LNCaP clone FGC (cell line): ENCODE results near the gene ARFGAP1.
A peak's percentile ranks its signal among the peaks of the same experiment; 100 is the strongest.

ENCODE experiments used
- DNase-seq: peaks from one replicate; pipeline ENCODE4 v3.0.0-alpha.2; 2011; ENCODE audit warnings: low read depth
- H3K4me3 ChIP-seq: 2 replicates; pipeline ENCODE4 v1.5.1; 2011; ENCODE audit warnings: mild to moderate bottlenecking, low read depth, low read length, control low read depth
- CTCF ChIP-seq: IDR thresholded peaks from 2 replicates; pipeline ENCODE4 v1.5.1; 2012; ENCODE audit warnings: mild to moderate bottlenecking; ENCODE audit not compliant: control insufficient read depth, insufficient read depth; ENCODE audit errors: extremely low read depth

ARFGAP1 gene

DNA sequence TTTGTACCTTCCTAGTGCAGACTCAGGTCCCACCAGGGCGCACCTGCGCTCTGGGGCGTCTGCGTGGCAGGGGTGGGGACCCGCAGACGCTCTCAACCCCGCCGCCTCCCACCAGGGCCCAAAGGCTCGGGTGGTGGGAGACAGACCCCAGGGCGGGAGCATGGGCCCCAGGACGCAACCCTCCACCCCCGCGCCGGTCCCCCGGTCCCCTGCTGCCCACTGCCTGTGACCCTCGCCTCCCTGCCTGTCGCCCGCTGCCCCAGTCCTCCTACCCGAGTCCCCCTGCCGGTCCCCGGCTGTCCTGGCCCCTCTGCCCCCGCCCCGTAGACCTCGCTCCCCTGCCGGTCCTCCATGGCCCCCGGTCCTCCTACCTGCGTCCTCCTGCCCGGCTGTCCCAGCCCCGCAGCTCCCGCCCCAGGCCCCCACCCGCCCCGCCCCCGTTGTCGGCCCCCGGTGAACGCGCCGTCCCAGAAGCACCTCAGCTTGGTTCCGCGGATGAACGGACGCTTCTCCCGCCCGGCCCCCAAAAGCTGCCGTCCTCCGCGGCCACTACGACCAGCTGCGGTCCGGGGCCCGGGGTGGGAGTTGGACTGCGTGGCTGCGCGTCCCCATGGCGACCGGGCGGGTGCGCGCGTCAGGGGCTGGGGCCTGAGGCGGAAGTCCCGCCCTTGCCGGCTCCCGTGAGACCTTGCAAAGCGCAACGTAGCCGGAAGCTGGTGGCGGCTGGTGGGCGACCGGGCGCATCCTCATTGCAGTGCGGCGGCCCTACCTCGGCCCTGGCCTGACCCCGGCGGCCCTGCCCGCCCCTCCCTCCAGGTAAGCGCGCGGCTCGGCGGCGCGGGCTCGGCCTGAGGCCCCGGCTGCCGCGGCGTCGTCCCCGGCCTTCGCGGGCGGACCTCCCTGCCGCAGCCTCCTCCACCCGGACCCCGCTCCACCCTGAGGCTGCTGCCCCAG is at the start of gene ARFGAP1:
Gene ARFGAP1 (plus strand): TSS at position 709 of the 954 bp plus-strand sequence. CDS start 2,768 bp downstream, outside the sequence.
- TF ChIP-seq CTCF, result no peak
- peak; percentile 47 for DNase-seq
- H3K4me3 ChIP-seq, result peak within 1 kb of the TSS; percentile 93

DNA sequence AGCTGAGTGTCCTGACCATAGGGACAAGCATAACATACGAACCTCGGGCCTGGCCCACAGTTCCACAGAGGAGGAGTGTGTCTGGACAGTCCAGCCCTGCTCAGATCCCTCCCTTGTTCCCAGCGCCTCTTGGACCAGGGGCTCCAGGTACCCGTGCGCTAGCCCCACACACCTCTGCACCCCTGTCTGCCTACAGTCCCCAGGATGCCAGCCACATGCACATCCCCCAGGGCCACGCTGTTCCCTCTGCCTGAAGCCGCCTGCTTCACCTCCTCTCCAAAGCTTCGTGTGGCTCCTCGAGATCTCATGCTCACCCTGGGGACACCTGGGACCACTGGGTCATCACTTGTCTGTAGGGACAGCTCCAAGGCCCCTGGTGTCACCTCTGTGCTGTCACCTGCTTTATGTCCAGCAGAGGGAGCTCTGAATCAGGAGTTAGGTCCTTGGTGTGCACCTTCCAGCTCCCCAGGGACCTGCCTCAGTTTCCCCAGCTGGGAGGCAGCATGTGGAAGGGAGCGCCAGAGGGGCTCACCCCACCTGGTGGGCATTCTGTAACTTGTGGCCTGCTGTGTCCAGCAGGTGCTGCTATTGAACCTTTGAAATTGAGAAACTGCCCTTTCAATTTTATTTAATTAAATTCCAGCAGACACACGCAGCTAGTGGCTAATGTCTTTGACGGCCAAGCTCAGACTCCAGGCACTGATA is 49.3 kb upstream of the ARFGAP1 start:
- no peak overlapping the region for H3K4me3 ChIP-seq
- peak; percentile 78 for TF ChIP-seq CTCF
- DNase-seq, result no peak

DNA sequence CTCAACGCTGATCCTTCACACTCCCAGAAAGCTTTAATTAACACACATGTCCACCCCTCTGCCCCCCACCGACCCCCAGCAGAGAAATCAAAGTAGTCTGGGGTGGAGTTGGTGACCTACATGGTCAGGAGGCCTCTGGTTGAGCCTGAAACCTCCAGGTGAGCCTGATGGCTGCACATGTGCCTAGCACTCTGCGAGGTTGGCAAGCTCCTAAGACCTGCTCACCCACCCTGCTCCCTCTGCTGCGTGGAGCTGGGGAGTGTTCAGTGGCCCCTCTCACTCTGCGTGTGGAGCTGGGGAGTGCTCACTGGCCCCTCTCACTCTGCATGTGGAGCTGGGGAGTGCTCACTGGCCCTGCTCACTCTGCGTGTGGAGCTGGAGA is 48.8 kb upstream of the ARFGAP1 start:
- TF ChIP-seq CTCF, result no peak
- no peak for DNase-seq
- no peak overlapping the region for H3K4me3 ChIP-seq

DNA sequence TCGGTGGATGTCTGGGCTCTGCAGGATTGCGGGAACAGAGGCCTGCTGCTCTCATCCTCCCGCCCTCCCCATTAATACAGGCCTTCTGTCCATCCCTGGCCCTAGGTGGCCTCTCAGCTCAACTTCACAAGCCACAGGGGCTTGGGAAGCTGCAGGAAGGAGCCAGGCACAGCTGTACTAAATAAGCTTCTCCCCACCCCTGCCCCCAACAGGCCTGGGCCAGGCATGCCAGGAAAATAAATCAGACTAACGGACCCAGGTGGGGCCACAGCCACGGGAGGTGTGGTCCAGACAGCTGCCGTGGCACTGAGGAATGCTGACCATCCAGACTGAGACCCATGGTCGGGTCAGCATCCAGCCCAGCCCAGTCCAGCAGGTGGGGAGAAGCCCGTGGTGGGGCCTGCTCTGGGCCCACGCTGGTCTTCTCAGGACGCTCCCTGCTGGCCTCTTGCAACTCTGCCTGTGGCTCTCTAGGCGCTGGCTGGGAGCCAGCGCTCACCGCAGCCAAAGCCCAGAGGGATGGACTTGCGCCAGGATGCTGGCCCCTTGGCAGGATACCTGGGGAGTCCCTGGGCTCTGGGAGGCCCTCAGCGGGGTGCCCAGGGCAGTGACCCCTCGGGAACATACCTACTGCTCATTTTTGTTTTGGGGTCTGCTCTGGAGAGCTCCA is 48.1 kb upstream of the ARFGAP1 start:
- DNase-seq, result no peak
- no peak overlapping the region for H3K4me3 ChIP-seq
- peak; percentile 25; the same call in 1 of the 2 replicates for TF ChIP-seq CTCF

DNA sequence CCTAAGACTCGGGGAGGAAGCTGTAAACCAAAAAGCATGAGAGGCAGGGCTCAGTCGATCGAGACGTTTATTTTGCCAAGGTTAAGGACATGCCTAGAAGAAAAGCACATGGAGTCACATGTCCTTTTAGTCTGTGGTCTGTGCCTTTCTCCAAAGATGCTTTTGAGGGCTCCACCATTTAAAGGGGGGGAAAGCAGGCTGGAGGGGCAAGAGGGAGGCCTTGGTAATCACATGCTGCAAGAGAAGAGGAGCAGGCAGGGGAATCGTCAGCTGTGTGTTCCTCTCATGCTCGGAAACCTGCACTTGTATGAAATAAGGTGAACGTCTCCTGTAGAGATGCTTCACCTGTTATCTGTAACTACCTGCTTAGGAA is 47.5 kb upstream of the ARFGAP1 start:
- DNase-seq, result no peak
- TF ChIP-seq CTCF, result no peak
- no peak overlapping the region for H3K4me3 ChIP-seq

DNA sequence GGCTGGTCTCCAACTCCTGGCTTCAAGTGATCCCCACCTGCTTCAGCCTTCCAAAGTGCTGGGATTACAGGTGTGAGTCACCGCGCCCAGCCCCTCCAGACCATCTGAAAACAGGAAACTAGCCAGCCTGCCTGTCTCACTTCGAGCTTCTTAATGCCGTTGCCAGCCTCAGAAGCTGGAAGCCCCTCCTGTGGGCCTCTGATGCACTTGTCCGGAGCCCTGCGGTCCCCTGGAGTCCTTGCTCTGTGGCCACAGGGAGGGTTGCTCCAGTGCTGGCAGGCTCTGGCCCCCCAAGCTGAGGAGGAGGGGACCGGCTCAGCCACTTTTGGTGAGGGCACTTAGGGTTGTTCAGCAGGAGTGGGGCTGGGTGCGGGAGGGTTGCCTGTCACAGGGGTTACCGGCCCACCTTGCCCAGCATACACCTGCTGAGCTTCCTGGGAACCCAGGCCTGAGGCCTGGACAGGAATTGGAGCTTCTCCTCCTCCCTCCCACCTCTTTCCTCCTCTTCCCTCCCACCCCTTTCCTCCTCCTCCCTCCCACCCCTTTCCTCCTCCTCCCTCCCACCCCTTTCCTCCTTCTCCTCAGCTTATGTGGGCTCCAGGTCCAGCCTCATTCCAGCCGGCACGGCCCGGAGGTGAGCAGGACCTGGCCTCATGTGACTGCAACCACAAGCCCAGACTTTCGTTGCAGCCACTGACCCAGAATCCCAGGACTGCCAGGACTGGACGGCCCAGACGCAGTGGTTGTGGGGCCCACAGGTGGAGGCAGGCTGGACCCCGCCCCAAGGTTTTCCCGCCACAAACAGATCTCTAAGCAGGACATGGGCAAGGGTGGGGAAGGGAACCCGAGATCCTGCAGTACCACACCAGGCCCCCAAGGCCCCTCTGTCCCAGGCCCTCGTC is 46.3 kb upstream of the ARFGAP1 start:
- no peak for TF ChIP-seq CTCF
- H3K4me3 ChIP-seq, result no peak overlapping the region
- DNase-seq, result no peak
